CD4-positive, alpha-beta T cell (primary cell): ENCODE data around the gene NPAS3. TPM values are rescaled to one million over a fixed set of nuclear protein-coding genes. Genes with fewer than 3 reads are reported as not detected.

ENCODE experiments used
- ATAC-seq: fragments of 200-7000 bp; cut with Tn5 transposase; one replicate; pipeline ENCODE4 v1.10.0; 2022; ENCODE audit warnings: mild to moderate bottlenecking; ENCODE audit not compliant: poor library complexity
- CTCF ChIA-PET: fragments of 350-600 bp; sonication (Branson Sonifier 250); formaldehyde crosslinking; loops from one replicate; lab custom pipeline; 2021; ENCODE audit warnings: antibody characterized with exemption, inconsistent platforms; lab: Charles Lee
- POLR2A ChIA-PET: fragments of 350-600 bp; sonication (Branson Sonifier 250); formaldehyde crosslinking; loops from one replicate; lab custom pipeline; 2021; ENCODE audit warnings: antibody characterized with exemption, inconsistent platforms; lab: Charles Lee
- DNase-seq, 14 experiments: peaks; one replicate each; pipeline ENCODE4 v3.0.0-alpha.2; 2013 to 2020; ENCODE audit warnings: mixed read lengths in 2 of 14
- H3K27ac ChIP-seq, 2 donors: one replicate each; pipeline versions ENCODE4 v1.5.1 to v1.7.0; 2013; ENCODE audit warnings: low read length in 2 of 2, low read depth in 1 of 2, mild to moderate bottlenecking in 1 of 2
- H3K27me3 ChIP-seq, 2 experiments: 1 replicate in 1 of 2; 2 replicates in 1 of 2; pipeline versions ENCODE4 v1.6.1 to v1.7.0; 2013; ENCODE audit warnings: low read length in 2 of 2, control low read depth in 1 of 2, mild to moderate bottlenecking in 1 of 2, moderate library complexity in 1 of 2; ENCODE audit not compliant: insufficient read depth in 2 of 2, control insufficient read depth in 1 of 2
- H3K36me3 ChIP-seq: one replicate; pipeline ENCODE4 v1.6.1; 2013; ENCODE audit warnings: low read length, control low read depth; ENCODE audit not compliant: insufficient read depth
- H3K4me1 ChIP-seq: one replicate; pipeline ENCODE4 v1.6.1; 2013; ENCODE audit warnings: low read length, control low read depth; ENCODE audit not compliant: insufficient read depth
- H3K4me3 ChIP-seq: one replicate; pipeline ENCODE4 v1.5.1; 2013; ENCODE audit warnings: mild to moderate bottlenecking, low read length, moderate library complexity
- H3K9me3 ChIP-seq, 2 experiments: 1 replicate in 1 of 2; 2 replicates in 1 of 2; pipeline versions ENCODE4 v1.6.1 to v1.7.0; 2013; ENCODE audit warnings: low read length in 2 of 2, mild to moderate bottlenecking in 2 of 2, control low read depth in 1 of 2, moderate library complexity in 1 of 2; ENCODE audit not compliant: control insufficient read depth in 1 of 2, insufficient read depth in 1 of 2
- H3K27ac Mint-ChIP-seq: one replicate; pipeline ENCODE4 v1.8.0; 2020; ENCODE audit warnings: mixed read lengths
- H3K27me3 Mint-ChIP-seq: one replicate; pipeline ENCODE4 v1.8.0; 2021; ENCODE audit warnings: mixed read lengths
- H3K36me3 Mint-ChIP-seq: one replicate; pipeline ENCODE4 v1.8.0; 2021; ENCODE audit warnings: low read depth, mixed read lengths
- H3K4me1 Mint-ChIP-seq: one replicate; pipeline ENCODE4 v1.8.0; 2021; ENCODE audit warnings: low read depth, mixed read lengths
- H3K4me3 Mint-ChIP-seq: one replicate; pipeline ENCODE4 v1.8.0; 2020; ENCODE audit warnings: mild to moderate bottlenecking, mixed read lengths
- H3K9me3 Mint-ChIP-seq: one replicate; pipeline ENCODE4 v1.8.0; 2020; ENCODE audit warnings: mixed read lengths
- intact Hi-C, 2 experiments: fragments of 100-400 bp; cut with DNase I in 1 of 2; cut with micrococcal nuclease in 1 of 2; formaldehyde crosslinking; loops; one replicate each; pipeline versions ENCODE4 v1.15.1 to v1.9.0; 2023 to 2025; cut with DNase I, micrococcal nuclease
- total RNA-seq, 174 experiments: library from RNA in 2 of 174; stranded (reverse) in 2 of 174; gene quantifications; one replicate each; pipeline ENCODE4 v1.2.3 and lab custom pipeline; 2021 to 2026
- TF ChIP-seq, protein P1 (sequence below): fragments of 200-600 bp; IDR thresholded peaks from one replicate; pipeline ENCODE4 v1.8.0; 2022; ENCODE audit warnings: antibody characterized with exemption, mild to moderate bottlenecking

NPAS3 gene
- total RNA-seq, 2 experiments from 2014 or later, result not detected

DNA sequence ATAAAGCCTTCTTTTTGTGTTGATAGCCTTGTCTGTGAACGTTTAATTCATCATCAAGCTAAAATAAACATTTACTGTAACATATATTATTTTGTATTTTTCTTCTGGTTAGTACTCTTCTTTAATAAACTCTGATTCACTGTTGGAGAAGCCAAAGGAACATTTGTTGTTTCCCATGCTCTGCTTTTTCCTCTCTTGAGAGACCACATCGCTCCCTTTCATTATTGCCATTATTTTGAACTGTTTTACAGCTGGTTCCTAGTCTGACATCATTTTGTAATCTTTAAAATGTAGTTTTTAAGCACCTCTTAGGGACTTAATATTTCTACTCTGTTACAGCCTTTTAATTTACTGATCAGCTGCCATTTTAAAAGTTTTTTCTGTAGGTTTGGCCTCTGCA, 301.8 kb downstream of the NPAS3 start:
- Mint-ChIP-seq H3K4me3 (no peak overlapping the region), H3K4me1 (no peaks in the 10 kb centered on the region), H3K27me3 (no peaks in the 10 kb centered on the region), H3K9me3 (no peaks in the 10 kb centered on the region), H3K27ac (no peak overlapping the region), H3K36me3 (no peaks in the 10 kb centered on the region)
- Histone ChIP-seq H3K36me3 (no peaks in the 10 kb centered on the region), H3K4me3 (no peak overlapping the region), H3K27ac (no peak overlapping the region), H3K4me1 (no peaks in the 10 kb centered on the region), H3K9me3 (no peaks in the 10 kb centered on the region), H3K27me3 (no peaks in the 10 kb centered on the region)
- TF ChIP-seq, protein P1, sequence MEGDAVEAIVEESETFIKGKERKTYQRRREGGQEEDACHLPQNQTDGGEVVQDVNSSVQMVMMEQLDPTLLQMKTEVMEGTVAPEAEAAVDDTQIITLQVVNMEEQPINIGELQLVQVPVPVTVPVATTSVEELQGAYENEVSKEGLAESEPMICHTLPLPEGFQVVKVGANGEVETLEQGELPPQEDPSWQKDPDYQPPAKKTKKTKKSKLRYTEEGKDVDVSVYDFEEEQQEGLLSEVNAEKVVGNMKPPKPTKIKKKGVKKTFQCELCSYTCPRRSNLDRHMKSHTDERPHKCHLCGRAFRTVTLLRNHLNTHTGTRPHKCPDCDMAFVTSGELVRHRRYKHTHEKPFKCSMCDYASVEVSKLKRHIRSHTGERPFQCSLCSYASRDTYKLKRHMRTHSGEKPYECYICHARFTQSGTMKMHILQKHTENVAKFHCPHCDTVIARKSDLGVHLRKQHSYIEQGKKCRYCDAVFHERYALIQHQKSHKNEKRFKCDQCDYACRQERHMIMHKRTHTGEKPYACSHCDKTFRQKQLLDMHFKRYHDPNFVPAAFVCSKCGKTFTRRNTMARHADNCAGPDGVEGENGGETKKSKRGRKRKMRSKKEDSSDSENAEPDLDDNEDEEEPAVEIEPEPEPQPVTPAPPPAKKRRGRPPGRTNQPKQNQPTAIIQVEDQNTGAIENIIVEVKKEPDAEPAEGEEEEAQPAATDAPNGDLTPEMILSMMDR, result no peak
- intact Hi-C loops, result no loop called here
- DNase-seq, result no peak
- ChIA-PET CTCF (no interaction called here), POLR2A (no interaction called here)
- ATAC-seq, result no peak

DNA sequence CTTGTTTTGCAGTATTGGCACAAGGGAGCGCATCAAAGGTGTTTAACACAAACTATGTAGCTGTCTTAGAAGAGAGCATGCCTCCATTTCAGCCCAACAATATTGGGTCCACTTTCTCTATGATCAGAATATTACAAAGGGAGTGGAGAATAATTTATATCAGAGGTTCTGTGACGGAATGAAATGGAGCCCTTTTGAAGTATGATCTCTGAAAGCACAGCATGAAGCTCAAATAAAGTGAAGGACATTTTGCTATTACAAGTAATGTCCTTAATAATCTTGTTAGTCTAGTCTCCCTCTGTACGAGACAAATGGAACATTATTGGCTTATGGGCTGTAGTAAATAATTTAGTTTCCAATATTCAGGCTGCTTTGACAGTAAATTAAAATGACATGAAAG, 302.7 kb downstream of the NPAS3 start:
- ATAC-seq, result no peak
- H3K27ac Mint-ChIP-seq, result no peak overlapping the region
- H3K9me3 Mint-ChIP-seq, result no peaks in the 10 kb centered on the region
- Histone ChIP-seq H3K4me3 (no peak overlapping the region), H3K27ac (no peak overlapping the region), H3K9me3 (peaks cover 0 to 4% of the 10 kb centered on the region in 2 experiments), H3K27me3 (no peaks in the 10 kb centered on the region), H3K36me3 (no peaks in the 10 kb centered on the region), H3K4me1 (no peaks in the 10 kb centered on the region)
- DNase-seq, result no peak
- no peak overlapping the region for H3K4me3 Mint-ChIP-seq
- ChIA-PET CTCF (no interaction called here), POLR2A (no interaction called here)
- intact Hi-C loops, result no loop called here
- H3K4me1 Mint-ChIP-seq, result no peaks in the 10 kb centered on the region
- TF ChIP-seq, protein P1, result no peak
- H3K36me3 Mint-ChIP-seq, result no peaks in the 10 kb centered on the region
- no peaks in the 10 kb centered on the region for H3K27me3 Mint-ChIP-seq

DNA sequence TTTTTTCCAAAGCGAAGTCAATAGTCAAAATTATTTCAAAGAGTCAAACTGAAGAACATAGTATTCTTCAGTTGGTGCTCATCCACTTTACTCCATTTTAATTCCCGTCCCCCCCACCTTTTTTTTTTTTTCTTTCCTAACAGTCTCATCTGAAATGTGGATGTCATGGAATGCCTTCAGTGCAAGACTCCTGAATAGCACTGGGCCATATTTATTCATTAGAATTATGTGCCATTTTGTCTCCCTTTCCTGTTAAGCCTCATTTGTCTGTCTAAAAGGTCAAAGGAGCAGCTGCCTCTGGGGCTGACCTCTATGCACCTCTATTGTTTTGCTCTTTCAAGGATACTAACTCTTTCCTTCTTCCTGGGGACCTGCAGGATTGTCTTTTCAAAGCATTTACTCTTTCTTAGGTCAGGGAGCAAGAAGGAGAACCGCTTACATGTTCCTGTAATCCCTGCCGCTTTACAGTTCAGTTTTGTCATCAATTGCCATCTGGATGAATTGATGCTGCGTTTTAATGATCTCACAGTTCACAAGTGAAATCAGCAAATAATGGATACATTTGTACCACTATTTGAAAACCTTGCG, 310.6 kb downstream of the NPAS3 start:
- Mint-ChIP-seq H3K9me3 (no peaks in the 10 kb centered on the region), H3K4me1 (no peaks in the 10 kb centered on the region), H3K4me3 (no peak overlapping the region), H3K36me3 (no peaks in the 10 kb centered on the region), H3K27ac (no peak overlapping the region), H3K27me3 (no peaks in the 10 kb centered on the region)
- Histone ChIP-seq H3K27ac (no peak overlapping the region), H3K27me3 (no peaks in the 10 kb centered on the region), H3K4me1 (no peaks in the 10 kb centered on the region), H3K4me3 (no peak overlapping the region), H3K9me3 (peaks cover 0 to 4% of the 10 kb centered on the region in 2 experiments), H3K36me3 (no peaks in the 10 kb centered on the region)
- intact Hi-C loops, result no loop called here
- DNase-seq (no peak), ATAC-seq (no peak)
- TF ChIP-seq, protein P1, result no peak
- ChIA-PET CTCF (no interaction called here), POLR2A (no interaction called here)
